GM21825 (cell line): ENCODE measurements around the gene EFEMP1.

Experiments
- ATAC-seq: cut with Tn5 transposase; IDR thresholded peaks from one replicate; pipeline ENCODE4 v1.9.1; 2021; ENCODE audit warnings: mild to moderate bottlenecking, moderate library complexity; ENCODE audit not compliant: unreplicated experiment

The EFEMP1 gene

DNA sequence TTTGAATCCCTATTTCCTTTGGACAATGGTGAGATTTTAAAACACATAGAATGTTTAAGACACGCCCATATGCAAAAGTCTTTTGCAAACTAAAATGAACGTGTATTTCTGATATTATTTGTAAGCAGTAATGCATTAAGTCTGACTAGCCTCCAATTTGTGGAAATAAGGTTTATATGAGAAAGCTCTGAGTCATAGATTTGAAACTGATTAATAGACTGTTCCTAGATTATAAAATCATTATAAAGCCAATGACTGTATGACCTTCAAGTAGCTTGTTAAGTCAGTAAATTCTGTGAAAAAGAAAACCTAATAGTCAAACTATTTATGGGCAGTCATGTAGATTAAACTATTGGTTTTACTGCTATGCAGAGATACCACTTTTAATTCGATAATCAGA is 12.8 kb upstream of the EFEMP1 start:
- ATAC-seq: no peak

DNA sequence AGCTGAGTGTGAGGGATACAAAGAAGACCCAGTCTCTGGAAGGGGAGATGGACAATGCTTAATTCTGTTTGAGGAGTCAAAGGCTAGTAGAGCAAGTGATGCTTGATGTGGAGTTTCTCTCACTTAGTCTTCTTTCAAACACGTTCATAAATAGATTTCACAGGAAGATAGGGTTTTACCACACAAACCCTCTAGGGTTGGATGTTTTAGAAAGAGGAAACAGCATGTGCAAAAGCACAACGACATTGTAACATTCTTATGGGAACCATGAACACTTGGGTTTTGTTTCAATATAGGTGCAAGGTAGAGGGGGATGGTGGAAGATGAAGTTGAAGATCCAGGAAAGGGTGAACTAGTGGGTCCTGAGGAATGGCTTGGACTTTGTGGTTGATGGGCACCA is 10.8 kb upstream of the EFEMP1 start:
- ATAC-seq: no peak

DNA sequence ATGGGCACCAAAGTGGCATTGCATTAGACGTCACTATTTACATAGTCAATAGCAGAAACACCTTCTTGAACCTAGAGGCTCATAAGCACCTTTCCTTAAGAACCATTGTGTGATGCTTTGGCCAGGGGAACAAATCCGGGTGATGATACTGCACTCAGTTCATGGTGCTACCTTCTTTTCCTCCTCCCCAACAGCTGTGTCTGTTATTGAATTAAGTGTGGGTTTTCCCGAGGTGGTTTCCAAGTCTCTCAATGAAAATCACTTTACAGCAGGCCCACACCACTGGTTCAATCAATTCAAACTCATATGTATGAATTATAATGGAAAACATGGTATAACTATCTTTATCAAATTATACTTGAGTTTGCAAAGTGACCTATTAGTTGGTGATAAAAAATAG is 9.3 kb upstream of the EFEMP1 start:
- no peak for ATAC-seq

- ATAC-seq: no peak
These were observed 7.7 kb upstream of the EFEMP1 start for GRCh38 chr2:55931281-55931680.

- ATAC-seq: no peak
These were observed 5.9 kb upstream of the EFEMP1 start for GRCh38 chr2:55929476-55929875.

DNA sequence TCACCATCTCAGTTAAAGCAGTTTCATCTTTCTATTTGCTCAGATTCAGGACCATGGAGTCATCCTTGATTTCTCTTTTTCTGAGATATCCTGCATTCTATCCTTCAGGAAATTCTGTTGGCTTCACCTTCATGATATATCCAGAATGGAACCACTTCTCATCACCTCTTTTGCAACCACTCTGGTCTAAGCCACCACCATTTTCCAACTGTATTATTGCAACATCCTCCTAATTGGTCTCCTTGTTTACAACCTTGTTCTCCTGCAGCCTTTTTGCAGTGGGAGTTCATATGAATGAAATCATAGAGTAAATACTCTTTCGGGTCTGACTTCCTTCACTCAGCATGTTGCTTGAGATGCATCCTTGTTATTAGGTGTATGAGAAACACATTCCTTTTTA is 3.4 kb upstream of the EFEMP1 start:
- ATAC-seq: no peak

- no peak for ATAC-seq
These were observed 2.7 kb upstream of the EFEMP1 start for GRCh38 chr2:55926246-55926645.

GRCh38 chr2:55923982-55924321 is 370 bp upstream of the EFEMP1 start:
- no peak for ATAC-seq

- ATAC-seq: no peak
These were observed 1.2 kb downstream of the EFEMP1 start for GRCh38 chr2:55922291-55922907.

GRCh38 chr2:55919574-55919973 is 4.0 kb downstream of the EFEMP1 start:
- ATAC-seq: no peak

DNA sequence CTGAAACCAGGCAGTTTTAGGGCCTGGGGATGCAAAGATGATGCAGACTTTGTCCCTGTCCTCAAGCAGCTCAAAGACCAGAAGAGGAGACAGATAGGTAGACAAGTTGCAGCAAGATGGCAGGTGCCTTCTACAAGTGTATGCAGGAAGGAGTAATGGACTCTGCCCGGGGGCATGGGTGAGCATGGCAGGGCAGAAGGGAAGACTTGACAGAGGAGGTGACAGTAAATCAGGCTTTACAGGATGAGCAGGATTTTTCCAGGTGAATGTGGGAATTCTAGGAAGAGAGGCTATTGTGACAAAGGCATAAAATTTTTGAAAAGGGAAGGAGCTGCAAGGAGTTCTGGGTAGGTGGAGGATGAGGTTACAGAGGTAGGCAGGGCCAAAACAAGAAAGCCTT is 4.7 kb downstream of the EFEMP1 start:
- no peak for ATAC-seq

DNA sequence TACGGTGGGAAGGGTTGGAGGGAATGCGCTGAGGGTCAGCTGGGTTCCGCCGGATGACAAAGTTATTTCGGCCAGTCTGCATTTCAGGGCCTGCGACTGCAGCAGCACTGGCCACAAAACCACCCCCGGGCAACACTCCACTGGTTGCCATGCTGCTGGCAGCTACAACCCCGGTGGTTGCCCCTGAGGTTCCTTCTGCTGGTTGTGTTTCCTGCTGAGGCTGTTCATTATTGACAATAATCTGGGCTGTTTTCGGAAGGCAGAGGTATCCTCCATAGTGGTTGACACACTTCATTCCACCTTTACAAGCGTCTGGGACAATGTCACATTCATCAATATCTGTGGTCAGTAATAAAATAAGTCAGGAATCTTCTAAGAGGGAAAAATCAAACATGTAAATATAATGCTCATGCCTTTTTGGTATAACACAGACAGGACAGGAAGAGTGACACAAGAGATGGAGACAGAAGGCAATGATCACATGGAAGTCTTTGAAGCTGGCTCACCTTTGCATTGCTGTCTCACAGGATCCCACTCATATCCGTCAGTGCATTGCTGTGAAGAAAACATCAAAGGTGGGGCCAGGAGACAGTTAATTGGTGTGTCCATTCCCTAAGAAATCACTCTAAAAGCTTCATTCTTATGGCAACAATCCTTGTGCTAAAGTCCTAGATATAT is 5.7 kb downstream of the EFEMP1 start:
- ATAC-seq: no peak

- no peak for ATAC-seq
These were observed 6.5 kb downstream of the EFEMP1 start for GRCh38 chr2:55917117-55917516.

DNA sequence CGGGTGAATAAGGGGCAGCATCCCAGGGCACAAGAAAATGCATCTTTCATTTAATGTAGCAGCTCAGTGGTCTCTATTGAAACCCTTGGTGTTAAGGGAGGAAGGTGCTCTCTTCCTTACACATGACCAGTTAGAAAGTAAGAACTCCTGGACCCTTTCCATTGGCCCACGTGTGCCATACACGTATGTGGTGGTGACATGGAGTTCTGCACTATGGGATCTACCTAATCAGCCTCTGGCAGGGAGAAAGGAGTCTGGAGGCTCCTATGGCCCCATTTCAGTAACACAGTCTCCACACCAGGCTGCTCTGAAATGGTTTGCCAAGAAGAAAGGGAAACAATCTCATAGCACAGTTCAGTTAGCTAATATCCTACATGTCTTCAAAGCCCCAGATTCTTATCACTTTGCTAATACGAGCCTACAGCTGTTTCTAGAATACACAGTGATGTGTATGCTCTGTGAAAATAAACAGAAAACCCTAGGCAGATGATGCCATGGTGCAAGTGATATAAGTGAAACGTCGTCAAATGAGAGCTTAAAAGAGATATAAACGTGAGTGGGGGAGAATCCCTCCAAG is 7.0 kb downstream of the EFEMP1 start:
- no peak for ATAC-seq

DNA sequence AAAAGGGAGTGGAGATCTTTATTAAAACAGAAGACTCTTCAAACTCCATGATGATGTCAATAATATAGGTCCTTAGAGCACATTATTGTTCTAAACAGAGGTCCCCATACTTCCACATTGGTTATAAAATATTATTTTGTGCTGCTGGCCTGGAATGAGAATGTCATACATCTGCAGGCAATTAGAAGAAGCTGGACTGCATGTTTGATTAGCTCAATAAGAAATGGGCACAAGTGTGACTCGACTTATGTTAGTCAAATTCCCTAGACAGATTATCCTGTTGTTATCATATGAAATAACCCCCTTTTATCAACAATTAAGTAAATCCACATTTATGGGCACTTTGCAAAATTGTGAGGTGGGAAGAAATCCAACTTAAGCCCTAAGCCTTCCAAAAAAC is 8.8 kb downstream of the EFEMP1 start:
- ATAC-seq: no peak

DNA sequence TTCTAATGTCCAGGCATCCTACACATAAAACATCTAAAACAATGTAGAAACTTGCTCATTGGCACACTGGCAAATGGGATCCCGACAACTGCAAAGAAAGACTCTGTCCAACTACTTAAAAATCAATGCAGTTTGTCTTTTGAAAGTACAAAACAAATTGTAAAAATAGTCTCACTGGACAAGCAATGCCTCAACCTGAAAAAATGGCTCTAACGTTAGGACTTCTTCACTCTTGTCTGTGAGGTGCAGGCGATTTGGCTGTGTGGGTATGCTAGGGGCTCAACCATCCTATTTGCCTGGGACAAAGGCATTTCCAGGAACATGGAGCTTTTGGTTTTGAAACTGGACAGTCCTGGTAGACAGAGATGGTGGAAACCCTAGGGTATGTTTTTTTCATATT is 10.7 kb downstream of the EFEMP1 start:
- no peak for ATAC-seq

GRCh38 chr2:55910077-55910476 is 13.5 kb downstream of the EFEMP1 start:
- ATAC-seq: no peak

DNA sequence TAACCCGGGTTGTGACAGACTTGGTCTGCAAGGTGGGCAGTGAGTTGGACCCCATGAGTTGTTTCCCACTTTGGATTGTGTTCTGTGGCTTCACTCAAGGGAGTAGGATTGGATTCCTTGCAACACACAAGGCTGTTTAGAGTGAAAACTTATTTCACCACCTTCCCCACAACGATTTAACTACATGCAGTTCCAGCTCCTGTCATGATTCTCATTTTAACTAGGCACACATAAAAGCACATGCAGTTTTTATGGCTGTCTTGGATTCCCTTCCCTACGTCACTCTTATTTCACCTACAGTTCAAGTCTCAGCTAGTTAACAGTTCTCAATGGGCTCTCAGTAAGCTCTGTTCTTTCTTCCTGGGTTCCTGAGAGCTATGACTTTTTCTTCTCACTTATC is 15.9 kb downstream of the EFEMP1 start:
- no peak for ATAC-seq

- no peak for ATAC-seq
These were observed 16.6 kb downstream of the EFEMP1 start for GRCh38 chr2:55906993-55907392.

GRCh38 chr2:55903727-55904126 is 19.9 kb downstream of the EFEMP1 start:
- ATAC-seq: no peak

DNA sequence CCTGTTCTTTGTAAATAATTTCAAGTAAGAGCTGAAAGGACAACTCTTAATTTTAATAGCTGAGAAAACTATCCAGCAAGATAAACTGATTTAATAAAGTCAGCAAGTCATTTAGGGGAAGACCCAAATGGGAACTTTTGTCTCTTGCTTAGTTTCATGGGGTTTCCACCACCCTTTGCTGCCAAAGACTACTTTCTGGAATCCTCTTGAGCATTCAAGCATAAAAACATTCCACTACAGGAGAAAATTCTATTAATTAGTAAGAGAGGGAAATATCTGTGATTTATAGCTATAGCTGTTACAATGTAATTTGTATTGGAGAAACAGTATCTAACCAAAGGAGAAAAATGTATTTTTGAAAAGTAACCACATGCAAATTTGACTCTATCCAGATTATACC is 20.6 kb downstream of the EFEMP1 start:
- ATAC-seq: no peak

- no peak for ATAC-seq
These were observed 21.2 kb downstream of the EFEMP1 start for GRCh38 chr2:55902429-55902828.

DNA sequence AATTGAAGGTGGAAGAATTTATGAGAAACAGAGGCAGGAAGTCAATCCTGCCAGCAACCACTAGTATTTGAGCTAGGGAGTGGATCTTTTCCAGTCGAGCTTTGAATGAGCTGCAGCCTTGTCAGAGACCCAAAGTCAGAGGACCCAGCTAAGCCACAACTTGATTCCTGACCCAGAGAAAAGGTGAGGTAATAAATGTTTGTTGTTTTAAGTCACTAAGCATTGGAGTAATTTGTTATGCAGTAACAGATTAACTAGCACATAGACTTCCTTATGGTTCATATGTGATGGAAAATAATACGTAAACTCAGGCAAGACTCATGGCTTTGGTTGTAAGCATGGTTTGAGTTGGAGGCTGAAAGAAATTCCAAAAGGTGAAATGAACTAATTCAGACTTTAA is 21.6 kb downstream of the EFEMP1 start:
- ATAC-seq: no peak
